GM12864 (cell line): Measurements from ENCODE around the gene ISCU.

Experiments
- DNase-seq: peaks from one replicate; pipeline ENCODE4 v3.0.0-alpha.2; 2011; ENCODE audit warnings: low read depth
- H3K4me3 ChIP-seq: 2 replicates; pipeline ENCODE4 v1.5.1; 2011; ENCODE audit warnings: mild to moderate bottlenecking, low read depth, low read length, control low read depth
- CTCF ChIP-seq: IDR thresholded peaks from 2 replicates; pipeline ENCODE4 v1.5.1; 2011; ENCODE audit warnings: low read depth, mild to moderate bottlenecking, moderate library complexity, low read length, control low read depth, inconsistent platforms; ENCODE audit errors: missing control alignments

ISCU gene

GRCh38 chr12:108564724-108565123 lies 2.3 kb downstream of the ISCU start:
- no peak for TF ChIP-seq CTCF
- no peak for DNase-seq
- H3K4me3 ChIP-seq = no peak overlapping the region

DNA sequence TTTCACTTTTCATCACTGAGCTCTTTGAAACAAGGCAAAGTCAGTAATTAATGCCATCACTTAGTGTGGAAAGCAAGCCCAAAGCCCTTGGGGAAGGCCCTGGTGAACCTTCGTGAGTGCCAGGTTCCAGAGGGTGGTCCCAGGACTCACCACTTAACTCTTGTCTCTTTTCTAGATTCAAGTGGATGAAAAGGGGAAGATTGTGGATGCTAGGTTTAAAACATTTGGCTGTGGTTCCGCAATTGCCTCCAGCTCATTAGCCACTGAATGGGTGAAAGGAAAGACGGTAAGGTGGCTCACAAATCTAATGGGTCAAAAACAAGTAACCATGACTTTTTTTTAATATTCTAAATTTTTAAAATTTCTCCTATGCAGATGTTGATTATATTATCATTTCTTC lies 2.8 kb downstream of the ISCU start:
- TF ChIP-seq CTCF = no peak
- H3K4me3 ChIP-seq = no peak overlapping the region
- no peak for DNase-seq

GRCh38 chr12:108565976-108566375 lies 3.6 kb downstream of the ISCU start:
- no peak overlapping the region for H3K4me3 ChIP-seq
- no peak for TF ChIP-seq CTCF
- DNase-seq = no peak

GRCh38 chr12:108566452-108566851 lies 4.1 kb downstream of the ISCU start:
- no peak for DNase-seq
- no peak overlapping the region for H3K4me3 ChIP-seq
- no peak for TF ChIP-seq CTCF

GRCh38 chr12:108567406-108568337 lies 5.3 kb downstream of the ISCU start:
- DNase-seq = no peak
- no peak for TF ChIP-seq CTCF
- H3K4me3 ChIP-seq = no peak overlapping the region

GRCh38 chr12:108568338-108569154 lies 6.2 kb downstream of the ISCU start:
- DNase-seq = peak; percentile 98
- H3K4me3 ChIP-seq = peak overlapping the region; percentile 34; the same call in 1 of the 2 replicates

More at GRCh38 chr12:108568338-108569154, 6.2 kb downstream of the ISCU start:
- TF ChIP-seq CTCF = no peak
